K562 (cell line): ENCODE results near the gene SCYGR1. TPM values are rescaled to one million over a fixed set of nuclear protein-coding genes. Genes with fewer than 3 reads are reported as not detected.
"Not testable (repeated sequence)": the region's sequence is repeated elsewhere in the genome, so short reads cannot be mapped to it uniquely, and the experiment has no call there.

Experiments
- ATAC-seq: fragments of 200-7000 bp; cut with Tn5 transposase; 3 replicates; pipeline ENCODE4 v1.9.1; 2020; ENCODE audit warnings: moderate library complexity
- BruUV-seq: library from RNA; stranded (reverse); fragments of 400-500 nt; replicated peaks from 2 replicates; lab custom pipeline; 2021; lab: Mats Ljungman, UMichigan
- CTCF ChIA-PET: fragments of 300-600 bp; formaldehyde crosslinking; extraction: SDS; loops from one replicate; lab custom pipeline; 2021; ENCODE audit warnings: low intra/inter-chr PET ratio; lab: Yijun Ruan, JAX
- POLR2A ChIA-PET: fragments of 300-600, 350-650 bp; sonication (Branson Sonifier 250); formaldehyde crosslinking; extraction: SDS; loops from one replicate; lab custom pipeline; 2021; ENCODE audit warnings: antibody characterized with exemption, inconsistent platforms; lab: Yijun Ruan, JAX
- DNase-seq, 4 experiments: peaks; one replicate each; pipeline versions ENCODE4 v3.0.0 to v3.0.0-alpha.2; 2011 to 2018; ENCODE audit warnings: low spot score in 3 of 4, mixed read lengths in 3 of 4; ENCODE audit errors: extremely low read depth in 1 of 4
- FAIRE-seq: peaks from 2 replicates; lab custom pipeline; 2011; peaks lifted over from hg19 to GRCh38; lab: Jason Lieb, UNC
- H2AFZ ChIP-seq: 2 replicates; pipeline ENCODE4 v1.6.0; 2011; ENCODE audit warnings: low read depth, low read length, control low read depth, inconsistent platforms
- H3K27ac ChIP-seq: fragments of 200-600 bp; 3 replicates; pipeline ENCODE4 v1.8.0; 2011; ENCODE audit warnings: low read depth, mild to moderate bottlenecking, control low read depth, inconsistent platforms, low read length, moderate library complexity, mixed read lengths; ENCODE audit errors: extremely low read depth
- H3K27me3 ChIP-seq, 2 experiments: fragments of 300-600 bp in 1 of 2; 2 replicates in 1 of 2; 3 replicates in 1 of 2; pipeline versions ENCODE4 v1.6.0 to v1.8.0; 2011; ENCODE audit warnings: inconsistent platforms in 2 of 2, low read length in 2 of 2, mild to moderate bottlenecking in 1 of 2, mixed read lengths in 1 of 2, moderate library complexity in 1 of 2; ENCODE audit not compliant: control insufficient read depth in 2 of 2, insufficient read depth in 2 of 2
- H3K36me3 ChIP-seq: fragments of 300-600 bp; 3 replicates; pipeline ENCODE4 v1.8.0; 2011; ENCODE audit warnings: mild to moderate bottlenecking, low read length, inconsistent platforms; ENCODE audit not compliant: control insufficient read depth, insufficient read depth
- H3K4me1 ChIP-seq, 2 experiments: fragments of 200-600 bp in 1 of 2; replicated peaks in 1 of 2; 2 replicates in 1 of 2; 3 replicates in 1 of 2; pipeline versions ENCODE4 v1.5.1 to v1.8.0; 2011; ENCODE audit warnings: inconsistent platforms in 2 of 2, low read length in 2 of 2, mild to moderate bottlenecking in 1 of 2, mixed read lengths in 1 of 2, moderate library complexity in 1 of 2; ENCODE audit not compliant: control insufficient read depth in 2 of 2, insufficient read depth in 2 of 2
- H3K4me2 ChIP-seq: 2 replicates; pipeline ENCODE4 v1.6.1; 2011; ENCODE audit warnings: low read length, control low read depth, inconsistent platforms, mixed read lengths; ENCODE audit not compliant: insufficient read depth
- H3K4me3 ChIP-seq: fragments of 200-600 bp; sonication (generic), shearing (Covaris generic); 2 replicates; pipeline ENCODE4 v1.5.1; 2016; ENCODE audit warnings: control low read depth, inconsistent platforms
- H3K79me2 ChIP-seq: fragments of 200-600 bp; 3 replicates; pipeline ENCODE4 v1.8.0; 2011; ENCODE audit warnings: low read length, inconsistent platforms; ENCODE audit not compliant: control insufficient read depth, insufficient read depth
- H3K9ac ChIP-seq, 2 experiments: 2 replicates each; pipeline versions ENCODE4 v1.6.0 to v1.6.1; 2011; ENCODE audit warnings: low read depth in 2 of 2, low read length in 2 of 2, control low read depth in 1 of 2, inconsistent platforms in 1 of 2, mild to moderate bottlenecking in 1 of 2, mixed read lengths in 1 of 2; ENCODE audit not compliant: insufficient read depth in 1 of 2
- H3K9me1 ChIP-seq: one replicate; pipeline ENCODE4 v1.6.0; 2011; ENCODE audit warnings: inconsistent platforms, mild to moderate bottlenecking, low read length, moderate library complexity; ENCODE audit not compliant: control insufficient read depth, insufficient read depth
- H3K9me3 ChIP-seq: replicated peaks from 2 replicates; pipeline ENCODE4 v1.5.1; 2011; ENCODE audit warnings: low read depth, low read length, inconsistent platforms; ENCODE audit not compliant: control insufficient read depth, insufficient read depth
- H4K20me1 ChIP-seq: replicated peaks from 2 replicates; pipeline ENCODE4 v1.6.1; 2011; ENCODE audit warnings: low read length, inconsistent platforms, mixed read lengths; ENCODE audit not compliant: control insufficient read depth, insufficient read depth
- SP1 ChIP-seq: sonication (generic); formaldehyde crosslinking; IDR thresholded peaks from 2 replicates; pipeline ENCODE4 v1.8.1; 2022; ENCODE audit warnings: mild to moderate bottlenecking, missing genetic modification reagents
- WGBS: fragments of 100-300 bp; shearing (Covaris generic); methylation state at CpG from one replicate; pipeline ENCODE4 v1.1.6; 2016; ENCODE audit warnings: low coverage, mixed read lengths; ENCODE audit not compliant: insufficient coverage; ENCODE audit errors: missing lambda C conversion rate; 5-methylcytosine and 5-hydroxymethylcytosine counted together
- in situ Hi-C: fragments of 300-500 bp; cut with MboI; formaldehyde crosslinking; loops from 4 replicates; pipeline ENCODE4 v1.15.0; 2018; ENCODE audit warnings: inconsistent platforms, mixed read lengths
- intact Hi-C: fragments of 100-400 bp; cut with micrococcal nuclease; formaldehyde crosslinking; loops from 2 replicates; pipeline ENCODE4 v1.14.2; 2022
- polyA plus RNA-seq, 8 experiments: library from polyadenylated mRNA; depleted of rRNA in 4 of 8; stranded (reverse) in 5 of 8; unstranded in 3 of 8; fragments of >200 nt; fragmentation: Nextera tagmentation in 2 of 8; fragmentation: Illumina TruSeq in 1 of 8; extraction: Ambion mirVana in 2 of 8; extraction: Trizol in 1 of 8; gene quantifications; 2 replicates each; pipeline versions ENCODE4 v1.2.1 to v1.2.3, GENCODE V29; 2011 to 2014; ENCODE audit warnings: inconsistent platforms in 1 of 8, missing spikeins in 1 of 8
- total RNA-seq, 7 experiments: library from RNA; depleted of rRNA in 6 of 7; stranded (reverse); fragments of >200 nt in 6 of 7; fragmentation: Illumina TruSeq in 2 of 7; extraction: Trizol in 2 of 7; gene quantifications; 2 replicates each; pipeline versions ENCODE4 v1.2.1 to v1.2.3, GENCODE V29; 2011 to 2021; ENCODE audit warnings: low replicate concordance in 1 of 7
- TF ChIP-seq, protein P1 (sequence below): IDR thresholded peaks from 3 replicates; pipeline ENCODE4 v1.6.1; 2011; ENCODE audit warnings: borderline replicate concordance, mild to moderate bottlenecking, moderate library complexity; ENCODE audit not compliant: insufficient read length; ENCODE audit errors: extremely low read depth

SCYGR1 gene
- total and polyA plus RNA-seq, 9 of the 15 experiments (the other 6 are each of a cell fraction or from before 2014, with no cell fraction given) = not detected

DNA sequence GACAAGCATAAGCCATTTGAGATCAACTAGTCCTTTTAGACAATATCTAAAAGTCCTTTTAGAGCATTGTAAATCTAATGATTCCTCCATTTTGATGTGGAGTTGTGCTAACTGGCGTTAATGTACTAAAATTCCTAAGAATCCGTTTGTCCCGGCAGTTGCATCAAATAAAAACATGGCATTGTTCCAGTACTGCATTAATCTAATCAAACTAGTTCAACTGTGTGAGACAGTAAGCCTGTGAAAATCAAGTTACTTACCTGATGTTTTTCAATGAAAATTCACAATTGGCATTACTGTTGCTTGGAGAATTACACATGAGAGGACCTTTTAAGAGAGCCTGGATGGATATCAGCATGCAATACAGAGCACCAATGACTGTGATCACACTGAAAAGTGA lies 21.9 kb downstream of the SCYGR1 start:
- Histone ChIP-seq H3K4me1 (no peaks in the 10 kb centered on the region; a peak in 1 of 5 replicates), H3K4me3 (no peak overlapping the region), H3K36me3 (no peaks in the 10 kb centered on the region), H3K4me2 (no peak overlapping the region), H3K9me3 (no peaks in the 10 kb centered on the region), H3K79me2 (no peaks in the 10 kb centered on the region), H3K27me3 (no peaks in the 10 kb centered on the region; a peak in 1 of 5 replicates), H3K27ac (no peak overlapping the region), H3K9me1 (no peaks in the 10 kb centered on the region), H4K20me1 (no peaks in the 10 kb centered on the region), H2AFZ (no peak overlapping the region), H3K9ac (no peak overlapping the region)
- ChIA-PET POLR2A (no interaction called here), CTCF (no interaction called here)
- FAIRE-seq = no peak
- intact Hi-C loops (loop anchor here (2.0 kb wide), 1 partner anchor 401 kb away; no protein-coding TSS in a partner anchor), in situ Hi-C loops (no loop called here)
- WGBS = 8% methylated on average over 3 of the region's 3 CpGs
- ATAC-seq = no peak
- no TSS peak for BruUV-seq
- TF ChIP-seq, protein P1, sequence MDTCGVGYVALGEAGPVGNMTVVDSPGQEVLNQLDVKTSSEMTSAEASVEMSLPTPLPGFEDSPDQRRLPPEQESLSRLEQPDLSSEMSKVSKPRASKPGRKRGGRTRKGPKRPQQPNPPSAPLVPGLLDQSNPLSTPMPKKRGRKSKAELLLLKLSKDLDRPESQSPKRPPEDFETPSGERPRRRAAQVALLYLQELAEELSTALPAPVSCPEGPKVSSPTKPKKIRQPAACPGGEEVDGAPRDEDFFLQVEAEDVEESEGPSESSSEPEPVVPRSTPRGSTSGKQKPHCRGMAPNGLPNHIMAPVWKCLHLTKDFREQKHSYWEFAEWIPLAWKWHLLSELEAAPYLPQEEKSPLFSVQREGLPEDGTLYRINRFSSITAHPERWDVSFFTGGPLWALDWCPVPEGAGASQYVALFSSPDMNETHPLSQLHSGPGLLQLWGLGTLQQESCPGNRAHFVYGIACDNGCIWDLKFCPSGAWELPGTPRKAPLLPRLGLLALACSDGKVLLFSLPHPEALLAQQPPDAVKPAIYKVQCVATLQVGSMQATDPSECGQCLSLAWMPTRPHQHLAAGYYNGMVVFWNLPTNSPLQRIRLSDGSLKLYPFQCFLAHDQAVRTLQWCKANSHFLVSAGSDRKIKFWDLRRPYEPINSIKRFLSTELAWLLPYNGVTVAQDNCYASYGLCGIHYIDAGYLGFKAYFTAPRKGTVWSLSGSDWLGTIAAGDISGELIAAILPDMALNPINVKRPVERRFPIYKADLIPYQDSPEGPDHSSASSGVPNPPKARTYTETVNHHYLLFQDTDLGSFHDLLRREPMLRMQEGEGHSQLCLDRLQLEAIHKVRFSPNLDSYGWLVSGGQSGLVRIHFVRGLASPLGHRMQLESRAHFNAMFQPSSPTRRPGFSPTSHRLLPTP = no peak
- no peak for TF ChIP-seq SP1
- no peak for DNase-seq

DNA sequence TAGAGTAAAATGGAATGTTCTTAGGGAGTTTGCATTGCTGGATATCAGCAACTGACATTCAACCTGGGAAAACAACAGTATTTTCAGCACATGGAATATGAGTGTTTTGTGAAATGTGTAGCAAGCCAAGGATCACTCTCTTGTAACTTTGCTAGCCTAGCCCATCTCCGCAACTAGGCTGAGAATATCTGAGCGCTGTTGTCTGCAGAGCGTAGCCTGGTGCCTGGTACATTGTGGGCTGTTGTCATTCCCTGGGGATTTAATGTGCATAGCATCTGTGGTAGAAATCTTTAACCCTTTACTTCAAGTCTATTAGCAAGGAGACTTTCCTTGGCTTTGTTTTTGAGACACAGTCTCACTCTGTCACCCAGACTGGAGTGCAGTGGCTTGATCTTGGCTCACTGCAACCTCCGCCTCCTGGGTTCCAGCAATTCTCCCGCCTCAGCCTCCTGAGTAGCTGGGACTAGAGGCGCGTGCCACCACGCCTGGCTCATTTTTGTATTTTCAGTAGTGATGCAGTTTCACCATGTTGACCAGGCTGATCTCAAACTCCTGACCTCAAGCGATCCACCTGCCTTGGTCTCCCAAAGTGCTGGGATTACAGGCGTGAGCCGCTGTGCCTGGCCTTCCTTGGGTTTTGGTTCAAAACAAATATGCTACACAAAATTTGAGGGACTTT lies 23.0 kb downstream of the SCYGR1 start:
- H3K9ac ChIP-seq, H2AFZ ChIP-seq, H3K79me2 ChIP-seq, H3K27me3 ChIP-seq, H3K4me3 ChIP-seq, H3K4me2 ChIP-seq, H3K4me1 ChIP-seq, H4K20me1 ChIP-seq, BruUV-seq, in situ Hi-C loops, DNase-seq, H3K36me3 ChIP-seq, H3K9me1 ChIP-seq, H3K9me3 ChIP-seq, FAIRE-seq, POLR2A ChIA-PET, H3K27ac ChIP-seq: not testable (repeated sequence)
- WGBS = 6% methylated on average over 8 of the region's 11 CpGs
- peak; percentile 42; the same call in 1 of the 3 replicates for ATAC-seq
- intact Hi-C loops = loop anchor here (2.0 kb wide), 1 partner anchor 402 kb away; no protein-coding TSS in a partner anchor
- CTCF ChIA-PET = interaction anchor here (0.6 kb wide), 1 partner anchor 401 kb away, joined by 4 read pairs; no protein-coding TSS in a partner anchor
